Activated CD4-positive, alpha-beta T cell treated with anti-CD3 and anti-CD28 coated beads, Interleukin-2, amount 10 ng/mL, durations not matched to agents 24 days and 14 days (primary cell): ENCODE data around the gene TOP3B. TPM values are rescaled to one million over a fixed set of nuclear protein-coding genes. Genes with fewer than 3 reads are reported as not detected.

Experiments
- total RNA-seq: library from RNA; stranded (reverse); gene quantifications from 2 replicates; pipeline ENCODE4 v1.2.3, GENCODE V29; 2022

Gene TOP3B
- total RNA-seq, 1 donor from 2014 or later, result 48.6 TPM

Other genes starting within 250 kb of the TOP3B start
- 0.61 and 1.3 TPM in 2 replicates for gene YPEL1, start 247.0 kb downstream of the TOP3B start, total RNA-seq
- gene MAPK1, start 115.1 kb downstream of the TOP3B start, total RNA-seq, result 101 TPM in 2 replicates
- gene PPM1F, start 29.9 kb downstream of the TOP3B start, total RNA-seq, result 31.0 and 40.1 TPM in 2 replicates